ENCODE results near the gene PPIA.

Gene PPIA

DNA sequence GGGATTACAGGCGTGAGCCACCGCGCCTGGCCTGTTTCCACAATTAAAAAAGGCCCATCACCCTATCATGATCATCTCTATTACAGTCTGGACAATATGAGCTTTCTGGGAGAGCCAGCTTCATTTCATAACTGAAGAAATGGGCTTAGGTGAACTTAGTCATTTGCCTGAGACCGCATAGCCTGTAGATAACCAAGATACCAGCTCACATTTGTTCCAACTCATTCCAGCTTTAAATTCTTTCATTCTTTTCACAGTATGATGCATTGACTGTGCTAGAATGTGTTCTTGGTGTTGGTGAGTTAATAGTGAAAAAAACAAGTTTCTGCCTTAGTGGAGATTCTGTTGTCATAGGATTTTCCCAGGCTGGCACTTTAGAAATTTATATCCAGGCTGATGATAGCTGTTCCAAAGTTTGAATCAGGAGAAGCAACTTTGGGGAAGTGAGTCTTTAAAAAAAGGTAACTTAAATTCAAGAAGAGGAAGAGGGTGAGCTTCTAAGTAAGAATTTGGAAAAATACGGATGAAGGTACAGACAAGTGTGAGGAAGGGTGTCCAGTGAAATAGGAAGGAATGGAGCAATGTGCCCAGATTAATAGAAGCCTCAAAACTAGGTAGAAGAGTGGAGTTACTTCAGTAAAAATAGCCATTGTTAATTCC, 53.5 kb downstream of the PPIA start:
- Histone ChIP-seq H3K27ac (ENCODE audit: low read depth, low read length) (no peak overlapping the region), H2AFZ (ENCODE audit: low read length, unreplicated experiment) (no peak overlapping the region), H3K36me3 (ENCODE audit: insufficient read depth, low read length) (no peaks in the 10 kb centered on the region), H3K79me2 (ENCODE audit: control insufficient read depth, insufficient read depth, low read length, unreplicated experiment) (peaks cover 25% of the 10 kb centered on the region), H3K4me3 (ENCODE audit: low read depth, low read length) (no peak overlapping the region), H3K4me1 (ENCODE audit: control insufficient read depth, insufficient read depth, low read length, unreplicated experiment) (peaks cover 10% of the 10 kb centered on the region), H3K27me3 (ENCODE audit: insufficient read depth, low read length) (no peaks in the 10 kb centered on the region)

DNA sequence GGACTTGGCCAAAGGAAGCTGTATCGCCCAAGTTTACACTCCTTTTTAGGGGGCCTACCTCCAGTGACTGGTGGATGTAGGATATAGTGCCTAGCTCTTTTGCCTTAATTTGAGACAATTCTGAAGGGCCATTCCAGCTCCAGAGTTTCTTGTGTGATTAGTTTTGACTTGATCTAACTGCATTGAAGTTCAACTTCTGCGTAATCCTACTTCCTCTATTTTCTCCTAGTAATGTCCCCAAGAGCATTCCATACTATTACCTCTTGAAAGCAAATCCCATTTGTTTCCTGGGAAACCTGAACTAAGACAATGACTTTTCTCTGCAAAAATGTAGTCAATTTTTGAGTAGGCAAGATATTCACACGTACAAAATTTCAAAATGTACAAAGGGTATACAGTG, 56.1 kb downstream of the PPIA start:
- Histone ChIP-seq H3K4me1 (ENCODE audit: control insufficient read depth, insufficient read depth, low read length, unreplicated experiment) (peaks cover 3% of the 10 kb centered on the region), H3K36me3 (ENCODE audit: insufficient read depth, low read length) (no peaks in the 10 kb centered on the region), H3K27me3 (ENCODE audit: insufficient read depth, low read length) (no peaks in the 10 kb centered on the region), H3K79me2 (ENCODE audit: control insufficient read depth, insufficient read depth, low read length, unreplicated experiment) (no peaks in the 10 kb centered on the region), H3K27ac (ENCODE audit: low read depth, low read length) (no peak overlapping the region), H3K4me3 (ENCODE audit: low read depth, low read length) (no peak overlapping the region), H2AFZ (ENCODE audit: low read length, unreplicated experiment) (no peak overlapping the region)
